Stomach (tissue), 9 donors: ENCODE results near the gene TLE6. TPM values are rescaled to one million over a fixed set of nuclear protein-coding genes. Genes with fewer than 3 reads are reported as not detected.

ENCODE experiments used
- DNase-seq, 2 donors: peaks; one replicate each; pipeline versions ENCODE4 v3.0.0 to v3.0.0-alpha.2; 2013 to 2019
- H3K27ac ChIP-seq, 5 donors: fragments of 200-600 bp in 4 of 5; sonication (generic) in 4 of 5; one replicate each; pipeline ENCODE4 v1.5.1; 2013 to 2019; ENCODE audit warnings: mild to moderate bottlenecking in 1 of 5, moderate library complexity in 1 of 5
- H3K27me3 ChIP-seq, 3 donors: fragments of 200-600 bp; sonication (generic); one replicate each; pipeline ENCODE4 v1.5.1; 2017 to 2019; ENCODE audit warnings: mixed run types in 1 of 3
- H3K36me3 ChIP-seq, 4 donors: fragments of 200-600 bp; sonication (generic); 1 replicate in 3 of 4; 2 replicates in 1 of 4; pipeline ENCODE4 v1.5.1; 2016 to 2019
- H3K4me1 ChIP-seq, 4 donors: fragments of 200-600 bp; sonication (generic); one replicate each; pipeline ENCODE4 v1.5.1; 2016 to 2019
- H3K4me3 ChIP-seq, 4 donors: fragments of 200-600 bp; sonication (generic) in 3 of 4; one replicate each; pipeline ENCODE4 v1.5.1; 2016 to 2019; ENCODE audit warnings: mild to moderate bottlenecking in 1 of 4
- H3K9me3 ChIP-seq, 4 donors: fragments of 200-600 bp; sonication (generic); one replicate each; pipeline ENCODE4 v1.5.1; 2016 to 2019
- CTCF ChIP-seq, 7 experiments: fragments of 450-650 bp in 4 of 7; fragments of 200-600 bp in 3 of 7; sonication (generic) in 3 of 7; IDR thresholded peaks; one replicate each; pipeline ENCODE4 v1.5.1; 2016 to 2019; ENCODE audit warnings: antibody characterized with exemption in 7 of 7, control low read depth in 2 of 7, mild to moderate bottlenecking in 1 of 7
- EP300 ChIP-seq: sonication (generic); formaldehyde crosslinking; IDR thresholded peaks from one replicate; pipeline ENCODE4 v1.6.1; 2017; ENCODE audit warnings: antibody characterized with exemption
- POLR2A ChIP-seq, 4 donors: fragments of 450-650 bp; IDR thresholded peaks; one replicate each; pipeline ENCODE4 v1.6.1; 2016; ENCODE audit warnings: antibody characterized with exemption in 4 of 4, control low read depth in 2 of 4, mild to moderate bottlenecking in 1 of 4, moderate library complexity in 1 of 4
- POLR2AphosphoS5 ChIP-seq, 3 donors: sonication (generic); formaldehyde crosslinking; IDR thresholded peaks; one replicate each; pipeline ENCODE4 v1.6.1; 2016; ENCODE audit warnings: antibody characterized with exemption in 3 of 3
- WGBS, 5 donors: extraction: QIAGEN DNeasy Blood & Tissue Kit in 3 of 5; methylation state at CpG; one replicate each; pipeline versions ENCODE4 v1.1.5 to v1.1.7; 2013 to 2018; 5-methylcytosine and 5-hydroxymethylcytosine counted together
- intact Hi-C: fragments of 100-400 bp; cut with DNase I; formaldehyde crosslinking; loops from one replicate; pipeline ENCODE4 v1.15.1; 2023; ENCODE audit warnings: low total_unique reads
- polyA plus RNA-seq, 3 donors: library from polyadenylated mRNA; stranded (reverse); fragments of 200-250 nt; gene quantifications; one replicate each; pipeline ENCODE4 v1.2.3, GENCODE V29; 2013
- total RNA-seq, 5 donors: library from RNA; depleted of rRNA; stranded (reverse); fragments of >200 nt; gene quantifications; one replicate each; pipeline versions ENCODE4 v1.1.0 to v1.2.3, GENCODE V29; 2014 to 2016
- donor health status: healthy with polysubstance abuse.
- donor health status: Bipolar disorder and iron deficiency.
- donor health status: healthy.

Gene TLE6
- total and polyA plus RNA-seq, 8 donors: 0.31 to 7.0 (median 2.7) TPM; not detected in 1

- intact Hi-C loops: no loop called here
- Histone ChIP-seq H3K4me1 (peaks cover 15 to 46% (median 28%) of the 10 kb centered on the region in 4 donors), H3K9me3 (no peaks in the 10 kb centered on the region), H3K36me3 (no peaks in the 10 kb centered on the region), H3K4me3 (no peak overlapping the region), H3K27me3 (no peaks in the 10 kb centered on the region), H3K27ac (peak overlapping the region; percentile 27 to 81 (median 59))
- peak; percentile 58 to 92 for DNase-seq
- TF ChIP-seq EP300: no peak
- TF ChIP-seq POLR2AphosphoS5 (IDR thresholded peaks at IDR 0.05): no peak
- no peak for TF ChIP-seq CTCF (IDR thresholded peaks at IDR 0.05)
- no peak for TF ChIP-seq POLR2A (IDR thresholded peaks at IDR 0.05)
- 3 to 17% (median 7%) methylated on average over 5 of the region's 5 CpGs for WGBS, 5 donors
These were observed 8.3 kb upstream of the TLE6 start for GRCh38 chr19:2969104-2969504.

GRCh38 chr19:2970201-2970835 is 7.0 kb upstream of the TLE6 start:
- no peaks in the 10 kb centered on the region for H3K36me3 ChIP-seq
- no peak for TF ChIP-seq POLR2A (IDR thresholded peaks at IDR 0.05)
- peak in 1 of 3 donors; percentile 17 for TF ChIP-seq POLR2AphosphoS5 (IDR thresholded peaks at IDR 0.05)
- TF ChIP-seq EP300: no peak
- no peaks in the 10 kb centered on the region for H3K9me3 ChIP-seq
- H3K27me3 ChIP-seq: no peaks in the 10 kb centered on the region
- WGBS, 5 donors: 77 to 86% (median 79%) methylated on average over 9 of the region's 9 CpGs
- H3K4me3 ChIP-seq: no peak overlapping the region
- no peak for DNase-seq
- peaks cover 15 to 58% (median 36%) of the 10 kb centered on the region in 4 donors for H3K4me1 ChIP-seq
- H3K27ac ChIP-seq: peak overlapping the region in 4 of 5 donors; percentile 61 to 78 (median 73)
- intact Hi-C loops: no loop called here

GRCh38 chr19:2973229-2973628 is 4.1 kb upstream of the TLE6 start:
- no peak for DNase-seq
- peaks cover 30 to 85% (median 62%) of the 10 kb centered on the region in 4 donors for H3K4me1 ChIP-seq
- TF ChIP-seq CTCF (IDR thresholded peaks at IDR 0.05) (no peak), POLR2AphosphoS5 (IDR thresholded peaks at IDR 0.05) (peak in 1 of 3 donors; percentile 32), POLR2A (IDR thresholded peaks at IDR 0.05) (no peak), EP300 (no peak)
- intact Hi-C loops: no loop called here
- no peaks in the 10 kb centered on the region for H3K9me3 ChIP-seq
- peak overlapping the region in 4 of 5 donors; percentile 42 to 78 (median 73) for H3K27ac ChIP-seq
- no peaks in the 10 kb centered on the region for H3K27me3 ChIP-seq
- 55 to 73% (median 67%) methylated on average over 8 of the region's 8 CpGs for WGBS, 5 donors
- no peaks in the 10 kb centered on the region for H3K36me3 ChIP-seq
- H3K4me3 ChIP-seq: no peak overlapping the region

GRCh38 chr19:2974342-2975041 is 2.9 kb upstream of the TLE6 start:
- H3K4me1 ChIP-seq: peaks cover 18 to 75% (median 50%) of the 10 kb centered on the region in 4 donors
- H3K9me3 ChIP-seq: no peaks in the 10 kb centered on the region
- H3K36me3 ChIP-seq: no peaks in the 10 kb centered on the region
- no peaks in the 10 kb centered on the region for H3K27me3 ChIP-seq
- intact Hi-C loops: no loop called here
- no peak for TF ChIP-seq POLR2A (IDR thresholded peaks at IDR 0.05)
- TF ChIP-seq CTCF (IDR thresholded peaks at IDR 0.05): no peak
- TF ChIP-seq POLR2AphosphoS5 (IDR thresholded peaks at IDR 0.05): no peak
- no peak for TF ChIP-seq EP300
- no peak for DNase-seq
- 29 to 37% (median 33%) methylated on average over 14 of the region's 14 CpGs for WGBS, 5 donors
- no peak overlapping the region for H3K4me3 ChIP-seq
- H3K27ac ChIP-seq: peak overlapping the region in 4 of 5 donors; percentile 42 to 78 (median 62)
